RWPE2 (cell line): Measurements from ENCODE around the gene BORCS6.

ENCODE experiments used
- ATAC-seq: fragments of 200-7000 bp; cut with Tn5 transposase; 3 replicates; pipeline ENCODE4 v1.9.1; 2021; ENCODE audit warnings: low read depth
- DNase-seq: peaks from one replicate; pipeline ENCODE4 v3.0.0-alpha.2; 2020; ENCODE audit warnings: low spot score
- H3K27ac ChIP-seq: fragments of 450-650 bp; 2 replicates; pipeline ENCODE4 v1.5.1; 2017; ENCODE audit warnings: mild to moderate bottlenecking; ENCODE audit not compliant: poor library complexity, severe bottlenecking
- H3K27me3 ChIP-seq: fragments of 250-450 bp; sonication (Bioruptor Pico); 2 replicates; pipeline ENCODE4 v1.5.1; 2021; ENCODE audit warnings: mild to moderate bottlenecking, moderate library complexity; ENCODE audit not compliant: insufficient read depth, poor library complexity, severe bottlenecking
- H3K36me3 ChIP-seq: fragments of 250-450 bp; sonication (Bioruptor Pico); 2 replicates; pipeline ENCODE4 v1.5.1; 2020; ENCODE audit warnings: low read depth, mild to moderate bottlenecking, moderate library complexity
- H3K4me1 ChIP-seq: fragments of 250-450 bp; sonication (Bioruptor Pico); 2 replicates; pipeline ENCODE4 v1.5.1; 2021; ENCODE audit warnings: mild to moderate bottlenecking, moderate library complexity; ENCODE audit not compliant: insufficient read depth, poor library complexity, severe bottlenecking
- H3K4me3 ChIP-seq: fragments of 250-450 bp; sonication (Bioruptor Pico); 2 replicates; pipeline ENCODE4 v1.5.1; 2021; ENCODE audit warnings: mild to moderate bottlenecking, moderate library complexity; ENCODE audit not compliant: severe bottlenecking
- H3K9me3 ChIP-seq: fragments of 250-450 bp; sonication (Bioruptor Pico); 2 replicates; pipeline ENCODE4 v1.5.1; 2021; ENCODE audit warnings: mild to moderate bottlenecking, moderate library complexity; ENCODE audit not compliant: severe bottlenecking
- TF ChIP-seq, protein P1 (sequence below): fragments of 450-650 bp; IDR thresholded peaks from one replicate; pipeline ENCODE4 v1.5.1; 2017; ENCODE audit warnings: mild to moderate bottlenecking, moderate library complexity; ENCODE audit not compliant: poor library complexity, severe bottlenecking

BORCS6 gene

DNA sequence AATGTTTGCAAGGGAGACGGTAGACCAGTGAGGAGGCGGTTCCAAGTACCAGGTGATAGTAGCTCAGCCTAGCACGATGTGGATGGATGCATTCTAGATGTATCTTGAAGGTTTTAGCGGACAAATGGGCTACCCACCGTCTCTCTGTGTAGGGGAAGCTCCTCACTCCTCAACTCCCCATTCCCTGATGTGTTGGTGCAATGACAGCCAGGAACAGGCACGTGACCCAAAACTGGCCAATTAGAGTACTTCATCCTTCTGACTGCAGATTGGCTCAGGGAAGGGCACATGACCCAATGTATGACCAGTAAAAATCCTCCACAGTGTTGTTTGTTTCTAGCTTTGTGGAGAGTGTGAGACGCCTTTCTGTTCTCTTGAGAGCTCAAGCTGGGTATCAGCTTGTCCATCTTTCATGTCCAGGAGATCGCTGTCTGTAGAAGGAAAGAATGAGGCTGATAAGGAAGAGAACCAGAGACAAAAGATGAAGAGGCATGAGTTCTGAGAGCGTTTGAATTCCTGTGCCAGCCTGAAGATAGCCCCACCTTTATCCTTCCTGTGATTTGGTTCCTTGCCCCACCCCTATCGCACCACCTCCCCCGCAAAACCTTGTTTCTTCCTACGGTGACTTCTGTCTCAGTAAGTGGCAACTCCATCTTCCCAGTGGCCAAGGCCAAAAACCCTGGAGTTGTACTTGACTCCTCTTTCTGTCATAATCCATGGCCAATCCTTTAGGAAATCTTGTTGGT lies 2.3 kb upstream of the BORCS6 start:
- Histone ChIP-seq H3K4me3 (peak overlapping the region; percentile 26), H3K4me1 (peaks cover 9% of the 10 kb centered on the region), H3K9me3 (no peaks in the 10 kb centered on the region), H3K27ac (peak overlapping the region; percentile 42), H3K36me3 (no peaks in the 10 kb centered on the region), H3K27me3 (no peaks in the 10 kb centered on the region)
- TF ChIP-seq, protein P1, sequence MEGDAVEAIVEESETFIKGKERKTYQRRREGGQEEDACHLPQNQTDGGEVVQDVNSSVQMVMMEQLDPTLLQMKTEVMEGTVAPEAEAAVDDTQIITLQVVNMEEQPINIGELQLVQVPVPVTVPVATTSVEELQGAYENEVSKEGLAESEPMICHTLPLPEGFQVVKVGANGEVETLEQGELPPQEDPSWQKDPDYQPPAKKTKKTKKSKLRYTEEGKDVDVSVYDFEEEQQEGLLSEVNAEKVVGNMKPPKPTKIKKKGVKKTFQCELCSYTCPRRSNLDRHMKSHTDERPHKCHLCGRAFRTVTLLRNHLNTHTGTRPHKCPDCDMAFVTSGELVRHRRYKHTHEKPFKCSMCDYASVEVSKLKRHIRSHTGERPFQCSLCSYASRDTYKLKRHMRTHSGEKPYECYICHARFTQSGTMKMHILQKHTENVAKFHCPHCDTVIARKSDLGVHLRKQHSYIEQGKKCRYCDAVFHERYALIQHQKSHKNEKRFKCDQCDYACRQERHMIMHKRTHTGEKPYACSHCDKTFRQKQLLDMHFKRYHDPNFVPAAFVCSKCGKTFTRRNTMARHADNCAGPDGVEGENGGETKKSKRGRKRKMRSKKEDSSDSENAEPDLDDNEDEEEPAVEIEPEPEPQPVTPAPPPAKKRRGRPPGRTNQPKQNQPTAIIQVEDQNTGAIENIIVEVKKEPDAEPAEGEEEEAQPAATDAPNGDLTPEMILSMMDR, result no peak
- ATAC-seq (peak; percentile 59), DNase-seq (peak; percentile 83)

DNA sequence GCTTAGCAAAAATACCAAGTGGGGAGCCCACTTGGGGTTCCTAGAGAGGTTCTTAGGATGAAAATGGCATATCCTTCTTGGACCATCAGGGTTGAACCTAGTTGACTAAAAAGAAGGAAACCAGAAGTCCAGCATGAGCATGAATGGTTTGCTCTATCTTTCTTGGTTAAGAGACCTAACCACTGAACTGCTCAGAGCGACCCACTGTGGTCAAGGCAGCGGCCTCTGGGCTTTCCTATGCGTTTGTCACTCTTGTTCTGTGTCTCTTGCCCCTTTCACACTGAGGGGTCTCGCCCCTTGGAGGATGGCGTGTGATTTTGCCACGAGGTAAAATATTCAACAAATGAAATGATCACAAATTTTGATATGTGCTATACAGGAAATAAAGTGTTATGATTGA lies 526 bp upstream of the BORCS6 start:
- DNase-seq (no peak), ATAC-seq (no peak)
- H3K4me3 ChIP-seq, result peak overlapping the region; percentile 55
- H3K36me3 ChIP-seq, result no peaks in the 10 kb centered on the region
- peaks cover 9% of the 10 kb centered on the region for H3K4me1 ChIP-seq
- peak overlapping the region; percentile 69 for H3K27ac ChIP-seq
- H3K27me3 ChIP-seq, result no peaks in the 10 kb centered on the region
- H3K9me3 ChIP-seq, result no peaks in the 10 kb centered on the region
- TF ChIP-seq, protein P1, result no peak

DNA sequence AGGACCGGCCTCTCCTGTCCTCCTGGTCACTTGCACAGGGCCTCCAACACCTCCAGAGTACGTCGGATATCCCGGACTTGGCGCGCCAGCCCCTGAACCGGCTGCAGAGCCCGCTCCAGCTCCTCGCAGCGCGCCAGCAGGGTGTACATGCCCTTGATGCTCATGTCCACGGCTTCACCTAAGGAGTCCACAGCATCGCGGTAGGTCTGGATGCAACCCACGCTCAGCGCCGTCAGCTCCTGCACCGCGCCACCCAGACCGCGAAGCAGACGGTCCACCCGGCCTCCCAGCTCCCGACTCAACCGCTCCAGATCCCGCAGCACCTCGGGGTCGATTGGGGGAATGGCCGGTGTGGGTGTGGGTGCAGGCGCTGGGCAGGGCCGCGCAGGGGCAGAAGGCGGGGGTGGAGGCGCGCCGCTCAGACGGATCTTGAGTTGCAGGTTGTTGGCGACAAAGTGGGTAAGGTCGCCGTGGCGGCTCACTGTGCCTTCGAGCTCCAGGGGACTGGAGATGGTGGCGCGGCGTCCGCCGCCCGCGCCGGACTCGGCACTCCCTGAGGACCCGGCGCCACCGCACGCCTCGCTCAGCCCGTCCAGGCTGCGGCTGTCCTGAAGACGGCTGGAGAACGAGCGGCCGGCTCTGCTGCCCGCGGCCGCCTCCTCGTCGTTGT lies 804 bp downstream of the BORCS6 start:
- H3K27ac ChIP-seq, result peak overlapping the region; percentile 69

DNA sequence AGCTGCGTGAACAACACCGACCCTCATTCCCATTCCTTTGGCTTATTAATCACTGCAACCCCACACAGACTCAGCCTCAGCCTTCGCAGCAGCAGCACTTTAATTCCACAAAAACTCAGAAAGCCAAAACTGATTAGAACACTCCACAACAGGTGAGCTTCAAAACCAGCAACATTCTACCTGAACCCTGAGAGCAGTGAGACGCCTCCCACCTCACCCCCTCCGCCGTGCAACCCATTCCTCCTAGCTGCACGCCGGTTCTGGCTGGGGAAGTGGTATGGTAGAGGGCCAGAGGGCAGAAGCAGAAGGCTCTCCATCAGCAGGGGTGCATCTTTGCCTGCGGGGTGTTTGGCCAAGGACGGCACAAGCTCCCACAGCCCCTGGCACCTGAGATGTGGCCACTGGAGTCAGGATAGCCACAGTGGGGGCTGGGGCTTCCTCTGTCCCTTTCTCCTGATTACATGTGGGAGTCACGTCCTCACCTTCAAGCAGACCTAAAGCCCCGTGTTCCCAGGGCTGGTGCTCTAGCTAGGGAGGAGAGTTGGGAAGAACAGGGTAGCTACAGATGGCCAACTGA lies 1.6 kb downstream of the BORCS6 start:
- TF ChIP-seq, protein P1, result no peak
- H3K4me3 ChIP-seq, result peak overlapping the region; percentile 92
- peaks cover 9% of the 10 kb centered on the region for H3K4me1 ChIP-seq
- H3K36me3 ChIP-seq, result no peaks in the 10 kb centered on the region
- H3K27ac ChIP-seq, result peak overlapping the region; percentile 69
- no peak for ATAC-seq
- H3K27me3 ChIP-seq, result no peaks in the 10 kb centered on the region
- H3K9me3 ChIP-seq, result no peaks in the 10 kb centered on the region
- no peak for DNase-seq

More for the DNA sequence above, 804 bp downstream of the BORCS6 start:
- Histone ChIP-seq H3K4me3 (peak overlapping the region; percentile 55), H3K4me1 (peaks cover 9% of the 10 kb centered on the region), H3K9me3 (no peaks in the 10 kb centered on the region), H3K36me3 (no peaks in the 10 kb centered on the region), H3K27me3 (no peaks in the 10 kb centered on the region)
- ATAC-seq (no peak), DNase-seq (no peak)
- TF ChIP-seq, protein P1, result no peak
